Inferior parietal cortex (tissue), 1 donor: ENCODE results near the gene JMJD8.
"Not testable (repeated sequence)": the region's sequence is repeated elsewhere in the genome, so short reads cannot be mapped to it uniquely, and the experiment has no call there.

Experiments
- DNase-seq: peaks from one replicate; pipeline ENCODE4 v3.0.0-alpha.2; 2016; ENCODE audit errors: extremely low spot score

Gene JMJD8

GRCh38 chr16:692356-693108, 8.4 kb upstream of the JMJD8 start:
- DNase-seq, result no peak

- not testable (repeated sequence) for DNase-seq
Observed at GRCh38 chr16:691242-691641, 7.1 kb upstream of the JMJD8 start.

DNA sequence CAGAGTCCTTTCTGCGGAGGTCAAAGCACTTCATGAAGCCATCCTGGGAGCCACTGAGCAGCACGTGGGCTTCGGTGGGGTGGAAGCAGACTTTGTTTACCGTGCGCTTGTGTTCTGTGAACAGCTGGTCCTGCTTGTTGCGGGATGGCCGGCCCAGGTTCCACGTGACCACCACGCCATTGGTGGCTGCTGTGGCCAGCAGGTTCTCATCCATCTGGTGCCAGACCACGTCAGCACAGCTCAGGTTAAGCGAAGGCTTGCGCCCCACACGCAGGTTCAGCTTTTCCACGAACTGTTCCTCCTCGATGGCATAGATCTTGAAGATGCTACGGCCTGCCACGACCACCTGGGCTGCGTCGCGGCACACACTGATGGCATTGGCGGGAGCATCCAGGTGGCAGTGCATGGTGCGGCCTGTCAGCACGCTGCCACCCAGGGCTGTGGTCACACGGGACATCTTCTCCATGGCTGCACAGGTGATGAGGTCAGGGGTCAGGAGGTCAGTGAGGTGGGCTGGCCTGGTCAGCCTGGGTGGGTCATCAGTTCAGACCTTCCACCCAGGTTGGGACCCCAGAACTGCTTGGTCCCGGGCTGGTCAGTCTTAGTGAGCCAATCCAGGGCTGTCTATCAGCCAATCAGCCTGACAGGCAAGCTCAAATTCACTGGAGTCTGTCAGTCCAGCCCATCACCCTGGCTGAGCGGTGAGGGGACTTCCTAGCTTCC, 5.2 kb upstream of the JMJD8 start:
- DNase-seq, result no peak

DNA sequence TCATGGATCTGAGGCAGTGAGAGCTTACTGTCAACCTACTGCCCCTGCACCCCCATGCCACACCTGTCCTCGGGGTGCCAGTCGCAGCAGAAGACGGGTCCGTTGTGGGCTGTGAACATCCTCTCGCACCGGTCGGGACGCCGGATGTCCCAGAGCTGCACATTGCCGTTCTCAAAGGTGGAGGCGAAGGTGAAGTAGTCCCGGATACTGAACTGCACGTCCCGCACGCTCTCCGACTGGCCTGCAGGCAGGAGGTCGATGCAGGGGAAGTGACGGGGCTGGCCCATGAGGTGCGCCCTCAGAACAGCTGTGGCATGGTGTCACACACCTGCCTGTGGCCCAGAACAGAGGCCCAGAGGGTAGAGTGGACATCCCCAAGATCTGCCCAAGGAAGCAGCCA, 3.4 kb upstream of the JMJD8 start:
- no peak for DNase-seq

GRCh38 chr16:686459-687260, 2.5 kb upstream of the JMJD8 start:
- no peak for DNase-seq

DNA sequence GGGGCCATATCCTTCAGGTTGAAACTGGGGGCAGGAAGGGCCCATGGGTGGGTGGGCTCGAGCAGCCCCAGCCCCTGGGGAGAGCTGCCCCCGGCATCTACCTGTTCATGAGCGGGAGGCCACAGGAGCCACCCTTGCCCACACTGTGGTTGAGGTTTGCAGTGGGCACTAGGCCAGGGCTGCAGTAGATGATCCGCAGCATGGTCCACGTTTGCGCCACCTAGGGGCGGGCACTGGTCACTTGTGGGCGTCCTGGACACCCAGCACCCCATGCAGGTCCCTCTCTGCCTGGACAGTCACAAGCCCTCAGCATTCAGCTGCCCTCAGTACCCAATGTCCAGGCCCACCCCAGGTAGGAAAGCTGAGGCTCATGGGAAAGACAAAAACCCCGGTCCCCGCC, 1.8 kb upstream of the JMJD8 start:
- DNase-seq, result no peak

GRCh38 chr16:684961-685696, 995 bp upstream of the JMJD8 start:
- DNase-seq, result no peak

GRCh38 chr16:683396-684070, 601 bp downstream of the JMJD8 start:
- no peak for DNase-seq

DNA sequence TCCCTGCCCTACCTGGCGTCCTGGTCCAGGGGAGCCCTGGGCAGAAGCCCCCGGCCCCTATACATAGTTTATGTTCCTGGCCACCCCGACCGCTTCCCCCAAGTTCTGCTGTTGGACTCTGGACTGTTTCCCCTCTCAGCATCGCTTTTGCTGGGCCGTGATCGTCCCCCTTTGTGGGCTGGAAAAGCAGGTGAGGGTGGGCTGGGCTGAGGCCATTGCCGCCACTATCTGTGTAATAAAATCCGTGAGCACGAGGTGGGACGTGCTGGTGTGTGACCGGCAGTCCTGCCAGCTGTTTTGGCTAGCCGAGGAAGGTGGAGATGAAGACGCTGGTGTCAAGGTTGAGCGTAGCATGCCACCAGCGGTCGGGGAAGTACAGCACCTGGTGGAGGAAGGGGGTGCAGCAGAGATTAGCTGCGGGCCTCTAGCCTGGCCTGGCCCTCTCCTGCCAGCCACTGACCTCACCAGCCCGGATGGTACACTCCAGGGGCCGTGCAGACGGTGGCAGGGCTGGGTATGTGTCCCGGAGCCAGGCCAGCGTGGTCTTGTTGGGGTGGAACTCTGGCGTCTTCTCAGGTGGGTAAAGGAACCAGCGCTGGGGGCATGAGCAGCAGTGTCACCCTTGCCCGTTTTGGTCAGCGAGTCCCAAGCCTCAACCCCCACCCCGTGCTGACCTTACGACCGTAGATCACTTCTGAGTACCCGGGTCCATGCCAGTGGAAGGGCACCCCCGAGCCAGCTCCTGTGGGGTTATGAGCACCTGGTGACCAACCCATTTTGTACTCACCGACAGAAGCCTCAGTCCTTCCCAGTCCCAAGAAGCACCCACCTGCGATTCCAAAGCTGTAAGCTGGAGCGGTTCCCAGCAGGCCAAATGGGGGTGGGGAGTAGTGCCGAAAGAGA, 1.4 kb downstream of the JMJD8 start:
- no peak for DNase-seq

- DNase-seq, result no peak
Observed at GRCh38 chr16:681746-682427, 2.2 kb downstream of the JMJD8 start.

GRCh38 chr16:680967-681745, 3.0 kb downstream of the JMJD8 start:
- no peak for DNase-seq

- DNase-seq, result no peak
Observed at GRCh38 chr16:680625-680945, 3.5 kb downstream of the JMJD8 start.

DNA sequence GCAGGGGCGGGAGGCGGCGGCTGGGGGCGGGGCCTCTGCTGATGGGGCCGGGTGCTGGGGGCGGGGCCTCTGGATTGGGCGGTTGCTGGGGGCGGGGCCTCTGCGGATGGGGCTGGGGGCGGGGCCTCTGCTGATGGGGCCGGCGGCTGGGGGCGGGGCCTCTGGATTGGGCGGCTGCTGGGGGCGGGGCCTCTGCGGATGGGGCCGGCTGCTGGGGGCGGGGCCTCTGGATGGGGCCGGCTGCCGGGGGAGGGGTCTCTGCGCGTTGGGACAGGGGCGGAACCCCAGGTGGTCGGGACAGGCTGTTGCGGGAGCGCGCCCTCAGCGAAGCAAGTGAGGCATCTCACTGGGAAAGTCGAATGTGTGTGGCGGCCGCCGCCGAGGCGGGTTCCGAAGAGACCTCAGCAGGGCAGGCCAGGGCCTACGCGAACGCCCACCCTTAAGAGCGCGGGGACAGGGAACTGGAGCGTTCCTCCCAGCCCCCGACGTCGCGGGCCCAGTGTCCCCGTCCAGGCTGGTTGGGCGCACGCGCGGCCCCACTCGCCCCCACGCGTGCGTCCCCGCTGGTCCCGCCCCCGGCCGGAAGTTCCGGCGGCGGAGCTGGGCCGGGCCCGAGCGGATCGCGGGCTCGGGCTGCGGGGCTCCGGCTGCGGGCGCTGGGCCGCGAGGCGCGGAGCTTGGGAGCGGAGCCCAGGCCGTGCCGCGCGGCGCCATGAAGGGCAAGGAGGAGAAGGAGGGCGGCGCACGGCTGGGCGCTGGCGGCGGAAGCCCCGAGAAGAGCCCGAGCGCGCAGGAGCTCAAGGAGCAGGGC, 4.1 kb downstream of the JMJD8 start, which contains the start of gene STUB1:
STUB1 (plus strand) TSS at position 597 of the 811 bp plus-strand sequence; CDS start at position 713, 116 bp downstream.
- peak; percentile 75 for DNase-seq

GRCh38 chr16:678858-679813, 5.0 kb downstream of the JMJD8 start:
- DNase-seq, result no peak

DNA sequence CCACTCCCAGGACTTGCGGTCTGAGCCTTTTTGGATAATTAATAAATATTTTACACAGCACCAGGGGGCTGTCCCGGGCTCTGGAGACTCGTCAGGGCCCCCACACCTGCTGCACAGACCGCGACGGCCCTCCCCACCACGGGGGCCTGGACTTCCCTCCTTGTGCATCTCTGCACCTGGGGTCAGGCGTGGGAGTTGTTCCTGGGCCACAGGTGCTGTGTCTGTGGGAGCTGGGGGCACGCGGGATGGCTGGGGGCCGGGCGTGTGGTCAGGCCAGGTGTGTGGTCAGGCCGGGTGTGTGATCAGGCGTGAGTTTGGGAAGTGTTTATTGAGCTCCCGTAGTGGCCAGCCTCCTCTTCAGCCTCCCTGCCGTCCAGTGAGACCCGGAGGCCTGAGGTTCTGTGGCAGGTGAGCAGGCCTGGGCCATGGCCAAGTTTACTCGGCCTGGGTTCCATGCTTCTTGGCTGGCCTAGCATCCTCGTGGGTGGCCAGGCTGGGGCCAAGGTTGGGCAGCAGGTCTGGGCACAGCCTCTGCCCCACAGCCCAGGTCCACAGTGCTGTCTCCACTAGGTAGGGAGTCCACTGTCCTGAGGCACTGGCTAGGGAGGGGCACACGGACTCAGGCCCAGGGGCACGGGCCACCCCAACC, 5.8 kb downstream of the JMJD8 start:
- DNase-seq, result no peak
